ENCODE measurements around the gene SLC27A6.
"Not testable (repeated sequence)": the region's sequence is repeated elsewhere in the genome, so short reads cannot be mapped to it uniquely, and the experiment has no call there.

DNA sequence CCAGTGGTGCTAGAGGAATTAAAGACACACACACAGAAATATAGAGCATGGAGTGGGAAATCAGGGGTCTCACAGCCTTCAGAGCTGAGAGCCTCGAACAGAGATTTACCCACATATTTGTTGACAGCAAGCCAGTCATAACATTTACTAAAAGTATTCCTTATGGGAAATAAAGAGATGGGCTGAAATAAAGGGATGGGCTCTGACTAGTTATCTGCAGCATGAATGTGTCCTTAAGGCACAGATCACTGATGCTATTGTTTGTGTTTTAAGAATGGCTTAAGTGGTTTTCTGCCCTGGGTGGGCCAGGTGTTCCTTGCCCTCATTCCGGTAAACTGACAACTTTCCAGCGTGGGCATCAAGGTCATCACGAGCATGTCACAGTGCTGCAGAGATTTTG, 33.1 kb upstream of the SLC27A6 start:
- TF ChIP-seq, protein P1, sequence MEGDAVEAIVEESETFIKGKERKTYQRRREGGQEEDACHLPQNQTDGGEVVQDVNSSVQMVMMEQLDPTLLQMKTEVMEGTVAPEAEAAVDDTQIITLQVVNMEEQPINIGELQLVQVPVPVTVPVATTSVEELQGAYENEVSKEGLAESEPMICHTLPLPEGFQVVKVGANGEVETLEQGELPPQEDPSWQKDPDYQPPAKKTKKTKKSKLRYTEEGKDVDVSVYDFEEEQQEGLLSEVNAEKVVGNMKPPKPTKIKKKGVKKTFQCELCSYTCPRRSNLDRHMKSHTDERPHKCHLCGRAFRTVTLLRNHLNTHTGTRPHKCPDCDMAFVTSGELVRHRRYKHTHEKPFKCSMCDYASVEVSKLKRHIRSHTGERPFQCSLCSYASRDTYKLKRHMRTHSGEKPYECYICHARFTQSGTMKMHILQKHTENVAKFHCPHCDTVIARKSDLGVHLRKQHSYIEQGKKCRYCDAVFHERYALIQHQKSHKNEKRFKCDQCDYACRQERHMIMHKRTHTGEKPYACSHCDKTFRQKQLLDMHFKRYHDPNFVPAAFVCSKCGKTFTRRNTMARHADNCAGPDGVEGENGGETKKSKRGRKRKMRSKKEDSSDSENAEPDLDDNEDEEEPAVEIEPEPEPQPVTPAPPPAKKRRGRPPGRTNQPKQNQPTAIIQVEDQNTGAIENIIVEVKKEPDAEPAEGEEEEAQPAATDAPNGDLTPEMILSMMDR (IDR thresholded peaks at IDR 0.05), result not testable (repeated sequence)
- not testable (repeated sequence) for TF ChIP-seq POLR2A (IDR thresholded peaks at IDR 0.05)
